Measurements from ENCODE around the gene CRYBG1.
"Not testable (repeated sequence)": the region's sequence is repeated elsewhere in the genome, so short reads cannot be mapped to it uniquely, and the experiment has no call there.

Gene CRYBG1

DNA sequence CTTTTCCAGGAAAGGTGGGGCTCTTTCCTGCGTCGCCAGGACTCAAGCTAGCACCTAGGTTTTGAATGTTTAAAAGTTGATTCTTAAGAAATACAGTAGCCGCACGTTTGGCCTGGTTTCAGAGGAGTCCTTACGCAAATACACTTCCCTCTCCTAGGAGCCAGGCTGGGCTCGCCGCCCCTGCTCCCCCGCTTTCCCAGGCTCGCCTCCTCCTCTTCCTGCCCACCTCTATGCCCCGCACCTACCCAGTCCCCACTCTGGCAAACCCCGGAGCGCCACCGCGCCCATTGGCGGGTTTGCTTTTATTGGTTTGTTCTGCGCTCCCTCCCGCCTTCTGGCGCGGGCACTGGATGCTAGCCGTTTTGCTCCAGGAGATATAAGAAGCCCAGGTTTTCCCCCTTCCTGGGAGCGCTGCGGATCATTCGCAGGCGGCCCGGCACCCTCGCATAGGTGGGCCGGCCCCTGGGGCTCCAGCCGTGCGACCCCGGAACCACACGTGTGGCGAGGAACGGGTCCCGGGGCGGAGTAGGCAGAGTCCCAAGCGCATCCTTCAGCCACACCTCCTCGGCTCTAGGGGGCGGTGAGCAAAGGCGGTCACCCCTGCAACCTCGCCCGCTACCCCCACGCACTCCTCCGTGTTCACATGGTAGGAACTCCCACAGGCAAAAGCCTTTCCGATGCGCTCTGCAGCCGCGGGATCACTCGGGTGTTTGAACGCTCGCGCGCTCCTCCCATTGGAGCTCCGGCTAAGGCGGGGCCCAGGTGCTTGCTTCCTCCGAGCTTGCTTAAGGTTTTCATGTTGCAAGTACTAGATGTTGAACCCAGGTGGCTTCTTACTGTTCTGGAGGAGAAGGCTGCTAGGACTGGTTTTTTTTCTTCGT, 149.8 kb downstream of the CRYBG1 start:
- no peak for DNase-seq

DNA sequence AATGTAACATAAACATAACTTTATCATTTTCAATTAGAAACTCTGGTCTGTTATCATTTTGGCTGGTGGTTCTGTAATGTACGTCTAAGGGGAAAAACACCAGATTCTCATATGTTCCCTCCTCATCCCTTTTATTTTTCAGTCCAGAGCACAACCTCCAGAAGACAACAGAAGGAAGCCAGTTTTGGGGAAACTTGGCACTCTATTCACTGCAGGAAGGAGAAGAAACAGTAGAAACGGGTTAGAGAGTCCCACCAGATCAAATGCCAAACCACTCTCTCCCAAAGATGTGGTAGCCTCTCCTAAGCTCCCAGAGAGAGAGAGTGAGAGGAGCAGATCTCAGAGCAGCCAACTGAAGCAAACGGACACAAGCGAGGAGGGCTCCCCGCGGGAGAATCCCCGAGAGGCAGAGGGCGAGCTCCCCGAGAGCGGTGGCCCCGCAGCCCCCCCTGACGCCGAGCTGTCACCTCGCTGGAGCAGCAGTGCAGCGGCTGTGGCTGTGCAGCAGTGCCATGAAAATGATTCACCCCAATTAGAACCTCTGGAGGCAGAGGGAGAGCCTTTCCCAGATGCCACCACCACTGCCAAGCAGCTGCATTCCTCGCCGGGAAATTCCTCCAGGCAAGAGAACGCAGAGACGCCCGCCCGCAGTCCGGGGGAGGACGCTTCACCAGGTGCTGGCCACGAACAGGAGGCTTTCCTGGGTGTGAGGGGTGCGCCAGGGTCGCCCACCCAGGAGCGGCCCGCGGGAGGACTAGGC, 151.0 kb downstream of the CRYBG1 start:
- DNase-seq: no peak

- DNase-seq: no peak
These were observed 151.8 kb downstream of the CRYBG1 start for GRCh38 chr6:106512048-106512967.

DNA sequence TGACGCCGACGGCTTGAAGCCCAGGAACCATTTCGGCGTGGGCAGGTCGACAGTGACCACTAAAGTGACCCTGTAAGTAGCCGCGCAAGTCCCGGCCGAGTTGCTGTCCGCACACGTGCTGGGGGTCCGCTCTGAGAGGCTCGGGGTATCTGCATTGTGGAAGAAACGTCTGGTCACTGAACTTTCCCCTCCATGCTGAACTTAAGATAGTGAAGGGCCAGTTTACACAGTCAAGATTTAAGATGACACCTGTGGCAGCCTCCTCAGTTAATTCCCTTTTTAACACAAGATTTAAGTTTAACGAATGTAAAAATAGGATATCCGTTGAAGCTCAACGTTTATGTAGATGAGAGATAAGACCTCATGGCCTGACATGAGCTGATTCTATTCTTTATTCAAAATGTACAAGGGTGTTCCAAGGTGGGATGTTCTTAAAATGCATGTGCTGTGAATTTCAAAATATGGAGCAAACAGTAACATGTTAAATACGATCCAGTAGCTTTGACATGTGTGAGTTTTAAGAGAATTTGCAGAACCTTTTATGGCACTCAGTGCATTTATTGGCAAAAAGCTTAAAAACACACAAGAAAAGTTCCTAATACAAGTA, 152.6 kb downstream of the CRYBG1 start:
- no peak for DNase-seq

DNA sequence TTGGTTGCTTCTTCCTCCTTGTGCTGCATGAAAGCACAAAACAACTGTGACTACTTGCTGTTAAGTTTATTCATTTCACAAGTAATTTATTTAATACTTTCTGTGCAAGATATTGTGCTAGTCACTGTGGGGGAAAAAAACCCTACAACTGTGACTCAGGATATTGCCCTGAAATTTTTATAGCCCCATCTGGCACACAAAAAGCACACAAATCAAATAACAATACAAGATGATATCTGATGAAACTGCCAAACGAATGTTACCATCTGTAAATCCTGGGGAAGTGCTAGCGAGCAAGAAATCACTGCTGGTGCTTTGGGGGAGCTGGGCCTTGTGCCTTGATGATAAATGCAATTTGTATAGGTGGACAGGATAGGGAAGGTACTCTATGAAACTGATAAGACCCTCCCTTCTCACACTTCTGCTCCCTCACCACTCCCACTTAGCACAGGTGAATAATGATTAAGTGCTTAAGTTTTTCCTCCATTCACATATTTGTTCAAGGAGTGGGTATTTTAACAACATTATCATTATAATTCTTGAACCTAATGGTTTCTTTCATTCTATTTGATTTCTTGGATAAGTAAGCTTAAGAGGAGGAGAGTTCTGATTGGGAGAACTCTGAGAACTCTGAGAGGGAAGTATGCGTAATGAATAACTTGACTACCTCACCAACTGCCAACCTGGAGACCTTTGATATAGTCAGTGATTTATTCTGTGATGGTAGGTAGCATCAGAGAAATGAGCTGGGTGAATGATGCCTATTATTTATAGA, 153.5 kb downstream of the CRYBG1 start:
- no peak for DNase-seq

DNA sequence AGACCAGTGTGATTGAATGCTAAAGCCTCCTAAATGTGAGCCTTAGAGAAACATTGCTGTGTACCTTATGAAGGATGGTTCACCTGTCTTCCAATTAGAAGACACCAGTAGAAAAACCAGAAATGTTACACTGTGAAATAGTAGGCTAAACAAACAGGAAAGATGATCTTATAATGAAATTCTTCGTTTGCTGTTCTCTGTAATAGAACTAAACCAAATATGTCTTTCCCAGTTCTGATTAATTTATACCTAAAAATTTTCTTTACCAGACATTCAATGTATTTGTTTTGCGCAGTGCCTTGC, 154.0 kb downstream of the CRYBG1 start:
- no peak for DNase-seq

- not testable (repeated sequence) for DNase-seq
These were observed 155.1 kb downstream of the CRYBG1 start for GRCh38 chr6:106515582-106515981.

GRCh38 chr6:106516616-106517015, 156.1 kb downstream of the CRYBG1 start:
- DNase-seq: no peak

GRCh38 chr6:106517706-106518105, 157.2 kb downstream of the CRYBG1 start:
- DNase-seq: no peak

- no peak for DNase-seq
These were observed 158.2 kb downstream of the CRYBG1 start for GRCh38 chr6:106518748-106519147.

DNA sequence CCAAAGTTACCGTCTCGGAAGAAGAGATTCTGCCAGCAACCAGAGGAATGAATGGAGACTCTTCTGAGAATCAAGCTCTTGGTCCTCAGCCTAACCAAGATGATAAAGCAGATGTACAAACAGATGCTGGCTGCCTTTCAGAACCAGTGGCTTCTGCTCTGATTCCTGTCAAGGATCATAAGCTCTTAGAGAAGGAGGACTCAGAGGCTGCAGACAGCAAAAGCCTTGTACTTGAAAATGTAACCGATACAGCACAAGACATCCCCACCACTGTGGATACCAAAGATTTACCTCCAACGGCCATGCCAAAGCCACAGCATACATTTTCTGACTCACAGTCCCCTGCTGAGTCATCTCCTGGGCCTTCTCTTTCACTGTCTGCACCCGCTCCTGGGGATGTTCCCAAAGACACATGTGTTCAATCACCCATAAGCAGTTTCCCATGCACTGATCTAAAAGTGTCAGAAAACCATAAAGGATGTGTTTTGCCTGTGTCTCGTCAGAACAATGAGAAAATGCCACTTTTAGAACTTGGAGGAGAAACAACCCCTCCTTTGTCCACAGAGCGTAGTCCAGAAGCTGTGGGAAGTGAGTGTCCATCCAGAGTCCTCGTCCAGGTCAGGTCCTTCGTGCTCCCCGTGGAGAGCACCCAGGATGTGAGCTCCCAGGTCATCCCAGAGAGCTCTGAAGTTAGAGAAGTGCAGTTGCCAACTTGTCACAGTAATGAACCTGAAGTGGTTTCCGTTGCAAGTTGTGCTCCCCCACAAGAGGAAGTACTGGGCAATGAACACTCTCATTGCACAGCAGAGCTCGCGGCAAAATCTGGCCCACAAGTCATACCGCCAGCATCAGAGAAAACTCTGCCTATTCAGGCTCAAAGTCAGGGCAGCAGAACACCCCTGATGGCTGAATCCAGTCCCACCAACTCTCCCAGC, 159.2 kb downstream of the CRYBG1 start:
- no peak for DNase-seq

DNA sequence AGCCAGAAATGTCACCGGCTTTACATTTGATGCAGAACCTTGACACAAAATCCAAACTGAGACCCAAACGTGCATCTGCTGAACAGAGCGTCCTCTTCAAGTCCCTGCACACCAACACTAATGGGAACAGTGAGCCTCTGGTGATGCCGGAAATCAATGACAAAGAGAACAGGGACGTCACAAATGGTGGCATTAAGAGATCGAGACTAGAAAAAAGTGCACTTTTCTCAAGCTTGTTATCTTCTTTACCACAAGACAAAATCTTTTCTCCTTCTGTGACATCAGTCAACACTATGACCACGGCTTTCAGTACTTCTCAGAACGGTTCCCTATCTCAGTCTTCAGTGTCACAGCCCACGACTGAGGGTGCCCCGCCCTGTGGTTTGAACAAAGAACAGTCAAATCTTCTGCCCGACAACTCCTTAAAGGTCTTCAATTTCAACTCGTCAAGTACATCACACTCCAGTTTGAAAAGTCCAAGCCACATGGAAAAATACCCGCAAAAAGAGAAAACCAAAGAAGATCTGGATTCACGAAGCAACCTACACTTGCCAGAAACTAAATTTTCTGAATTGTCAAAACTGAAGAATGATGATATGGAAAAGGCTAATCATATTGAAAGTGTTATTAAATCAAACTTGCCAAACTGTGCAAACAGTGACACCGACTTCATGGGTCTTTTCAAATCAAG, 160.3 kb downstream of the CRYBG1 start:
- DNase-seq: no peak

- no peak for DNase-seq
These were observed 162.2 kb downstream of the CRYBG1 start for GRCh38 chr6:106522562-106523250.

- DNase-seq: no peak
These were observed 164.8 kb downstream of the CRYBG1 start for GRCh38 chr6:106525107-106525881.

DNA sequence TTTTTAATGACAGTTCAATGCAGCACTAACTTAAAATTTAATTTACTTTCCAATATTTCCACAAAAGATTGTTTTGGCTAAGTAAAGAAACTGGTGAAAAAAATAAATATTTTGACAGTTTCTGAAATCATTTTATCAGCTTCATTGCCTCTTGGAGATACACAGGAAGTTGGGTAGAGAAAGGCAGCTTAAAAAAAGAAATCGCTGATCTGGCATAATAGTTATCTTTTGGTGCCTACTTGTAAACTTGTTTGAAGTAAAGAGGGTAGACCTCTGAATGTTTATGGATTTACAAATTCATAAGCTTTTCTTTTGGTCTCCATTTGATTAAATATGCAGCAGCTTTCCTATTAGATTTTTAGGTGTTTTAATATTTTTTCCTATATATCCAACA, 165.4 kb downstream of the CRYBG1 start:
- no peak for DNase-seq

DNA sequence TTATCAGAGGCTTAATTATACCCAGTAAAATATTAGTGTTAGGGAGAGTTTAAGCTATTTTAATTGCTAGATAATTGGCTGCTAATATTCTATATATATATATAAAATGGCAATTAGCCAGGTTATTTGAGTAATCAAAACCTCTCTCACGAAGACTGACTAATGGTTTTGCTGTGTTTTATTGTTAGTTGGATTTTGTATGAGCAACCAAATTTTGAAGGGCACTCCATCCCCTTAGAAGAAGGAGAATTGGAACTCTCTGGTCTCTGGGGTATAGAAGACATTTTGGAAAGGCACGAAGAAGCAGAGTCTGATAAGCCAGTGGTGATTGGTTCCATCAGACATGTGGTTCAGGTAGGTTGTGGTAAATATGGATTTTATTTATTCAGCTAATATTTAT, 166.6 kb downstream of the CRYBG1 start:
- DNase-seq: no peak

DNA sequence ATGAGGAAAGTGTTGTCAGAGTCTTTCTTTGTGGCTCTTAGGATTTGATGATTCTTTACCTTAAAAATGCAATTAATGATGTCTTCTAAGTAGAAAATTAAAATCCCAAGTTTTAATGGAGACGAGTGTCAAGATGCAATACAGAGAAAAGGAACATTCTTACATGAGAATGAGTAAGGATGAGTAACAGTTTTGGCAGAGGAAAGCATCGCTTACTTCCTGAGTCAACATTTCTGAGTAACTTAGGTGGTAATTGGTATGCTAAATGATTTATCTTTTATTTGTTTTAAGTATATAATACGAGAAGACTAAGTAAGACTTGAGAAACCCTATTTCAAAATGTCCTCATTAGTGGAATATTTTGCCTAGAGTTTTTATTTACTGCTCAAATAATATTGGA, 167.5 kb downstream of the CRYBG1 start:
- DNase-seq: no peak

GRCh38 chr6:106528521-106528920, 168.0 kb downstream of the CRYBG1 start:
- DNase-seq: no peak

DNA sequence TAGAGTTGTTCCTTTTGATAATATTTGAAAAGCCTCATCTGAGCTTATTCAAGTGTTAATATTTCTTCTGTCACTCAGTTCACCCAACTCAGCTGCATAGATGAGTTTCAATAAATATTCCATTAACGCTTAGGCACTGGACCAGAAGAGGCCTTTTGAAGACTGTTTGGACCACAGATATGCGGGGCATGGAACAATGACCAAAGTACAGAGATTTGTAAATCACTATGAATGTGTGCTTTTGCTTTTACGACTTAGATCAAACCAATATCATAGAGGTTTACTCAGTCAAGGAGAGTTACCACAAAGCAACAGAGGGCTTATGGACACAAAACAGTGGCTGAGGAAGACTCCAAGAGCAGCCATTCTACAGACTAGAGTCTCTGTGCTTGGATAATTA, 168.9 kb downstream of the CRYBG1 start:
- no peak for DNase-seq
